NB4 (cell line): ENCODE measurements around the gene HOXB6.

Experiments used
- CTCF ChIP-seq: IDR thresholded peaks from one replicate; pipeline ENCODE4 v1.5.1; 2012; ENCODE audit warnings: low read depth, low read length
- MAX ChIP-seq: IDR thresholded peaks from 2 replicates; pipeline ENCODE4 v1.6.1; 2011; ENCODE audit warnings: low read depth, low read length
- MYC ChIP-seq: IDR thresholded peaks from 2 replicates; pipeline ENCODE4 v1.6.1; 2011; ENCODE audit warnings: low read depth, low read length
- POLR2A ChIP-seq: IDR thresholded peaks from 2 replicates; pipeline ENCODE4 v1.6.1; 2011; ENCODE audit warnings: mild to moderate bottlenecking; ENCODE audit not compliant: insufficient read length; ENCODE audit errors: extremely low read depth

- TF ChIP-seq CTCF, result no peak
- TF ChIP-seq MAX, result no peak
- no peak for TF ChIP-seq POLR2A
- TF ChIP-seq MYC, result no peak
Observed at GRCh38 chr17:48597528-48597777, 7.3 kb downstream of the HOXB6 start.
